ENCODE data around the gene TMEM132D. TPM values are rescaled to one million over a fixed set of nuclear protein-coding genes. Genes with fewer than 3 reads are reported as not detected.

TMEM132D gene
- total RNA-seq, 1 donor from 2014 or later = not detected

DNA sequence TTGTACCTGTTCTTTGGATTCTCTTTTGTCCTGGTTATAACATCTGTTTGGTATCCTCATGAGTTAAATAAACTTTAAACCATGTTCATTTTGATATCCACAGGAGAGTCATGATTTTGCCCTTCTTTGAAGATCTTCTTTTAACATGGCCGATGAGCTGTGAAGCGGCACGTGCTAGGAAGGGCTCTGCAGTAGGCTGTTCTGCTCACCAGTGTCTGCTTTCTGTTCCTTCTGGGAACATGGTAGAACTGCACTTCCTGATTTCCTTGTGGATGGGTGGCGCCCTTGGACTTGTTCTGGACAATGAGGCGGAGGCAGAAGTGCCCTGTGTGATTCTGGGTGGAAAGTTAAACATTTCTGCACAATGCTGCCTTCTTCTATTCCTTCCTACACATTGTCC is 138.1 kb downstream of the TMEM132D start:
- Histone ChIP-seq H3K4me1 (no peaks in the 10 kb centered on the region), H3K27ac (no peak overlapping the region), H3K36me3 (no peaks in the 10 kb centered on the region), H3K4me3 (no peak overlapping the region), H3K9me3 (no peaks in the 10 kb centered on the region), H3K27me3 (no peaks in the 10 kb centered on the region)
- TF ChIP-seq POLR2AphosphoS5 (IDR thresholded peaks at IDR 0.05; ENCODE audit: insufficient read depth in 1 of 2, low read depth in 1 of 2) (no peak), POLR2A (IDR thresholded peaks at IDR 0.05) (no peak)
- TF ChIP-seq, protein P1, sequence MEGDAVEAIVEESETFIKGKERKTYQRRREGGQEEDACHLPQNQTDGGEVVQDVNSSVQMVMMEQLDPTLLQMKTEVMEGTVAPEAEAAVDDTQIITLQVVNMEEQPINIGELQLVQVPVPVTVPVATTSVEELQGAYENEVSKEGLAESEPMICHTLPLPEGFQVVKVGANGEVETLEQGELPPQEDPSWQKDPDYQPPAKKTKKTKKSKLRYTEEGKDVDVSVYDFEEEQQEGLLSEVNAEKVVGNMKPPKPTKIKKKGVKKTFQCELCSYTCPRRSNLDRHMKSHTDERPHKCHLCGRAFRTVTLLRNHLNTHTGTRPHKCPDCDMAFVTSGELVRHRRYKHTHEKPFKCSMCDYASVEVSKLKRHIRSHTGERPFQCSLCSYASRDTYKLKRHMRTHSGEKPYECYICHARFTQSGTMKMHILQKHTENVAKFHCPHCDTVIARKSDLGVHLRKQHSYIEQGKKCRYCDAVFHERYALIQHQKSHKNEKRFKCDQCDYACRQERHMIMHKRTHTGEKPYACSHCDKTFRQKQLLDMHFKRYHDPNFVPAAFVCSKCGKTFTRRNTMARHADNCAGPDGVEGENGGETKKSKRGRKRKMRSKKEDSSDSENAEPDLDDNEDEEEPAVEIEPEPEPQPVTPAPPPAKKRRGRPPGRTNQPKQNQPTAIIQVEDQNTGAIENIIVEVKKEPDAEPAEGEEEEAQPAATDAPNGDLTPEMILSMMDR (IDR thresholded peaks at IDR 0.05) = no peak
- intact Hi-C loops (cut with DNase I) = no loop called here
- DNase-seq (ENCODE audit: extremely low spot score in 2 of 2) = no peak

DNA sequence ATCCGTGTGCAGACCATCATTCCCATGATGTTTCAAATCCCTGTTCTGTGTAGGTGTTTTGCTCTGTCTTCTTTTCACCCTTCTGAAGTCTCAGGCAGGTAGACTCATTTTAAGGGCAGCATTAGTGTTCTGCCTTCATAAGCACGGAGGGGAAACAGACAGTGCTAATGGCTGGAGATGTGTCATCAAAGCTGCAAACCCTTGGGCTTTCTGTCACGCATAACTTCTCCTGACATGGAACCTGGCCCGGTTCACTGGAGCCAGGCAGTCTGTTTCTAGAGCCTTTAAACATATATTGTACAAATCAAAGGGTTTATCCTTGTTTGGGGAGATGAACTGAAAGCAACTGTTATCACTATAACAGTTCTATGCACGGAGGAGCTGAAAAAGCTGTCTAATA is 141.4 kb downstream of the TMEM132D start:
- no peak for DNase-seq (ENCODE audit: extremely low spot score in 2 of 2)
- Histone ChIP-seq H3K27me3 (no peaks in the 10 kb centered on the region), H3K9me3 (no peaks in the 10 kb centered on the region), H3K4me1 (no peaks in the 10 kb centered on the region), H3K36me3 (no peaks in the 10 kb centered on the region), H3K27ac (no peak overlapping the region), H3K4me3 (no peak overlapping the region)
- TF ChIP-seq POLR2AphosphoS5 (IDR thresholded peaks at IDR 0.05; ENCODE audit: insufficient read depth in 1 of 2, low read depth in 1 of 2) (no peak), POLR2A (IDR thresholded peaks at IDR 0.05) (no peak)
- TF ChIP-seq, protein P1 (IDR thresholded peaks at IDR 0.05) = no peak
- intact Hi-C loops (cut with DNase I) = no loop called here

DNA sequence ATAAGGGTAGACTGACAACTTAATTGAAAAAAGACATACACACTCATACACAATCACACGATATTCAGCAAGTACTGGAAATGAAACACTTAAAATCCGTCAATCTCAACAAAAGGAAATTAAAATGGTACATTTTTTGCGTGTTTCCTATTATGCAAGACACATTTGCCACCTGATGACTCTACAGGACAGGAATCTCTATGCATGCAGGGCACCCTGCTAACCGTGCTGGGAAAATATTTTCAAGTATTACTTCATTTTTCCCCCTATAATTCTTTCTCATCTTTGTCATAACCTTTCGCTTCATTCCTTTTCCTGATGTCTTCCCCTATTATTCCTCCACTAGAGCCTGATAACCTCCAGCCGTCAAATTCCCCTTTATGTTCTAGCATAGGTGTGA is 150.2 kb downstream of the TMEM132D start:
- Histone ChIP-seq H3K36me3 (no peaks in the 10 kb centered on the region), H3K9me3 (no peaks in the 10 kb centered on the region), H3K27ac (no peak overlapping the region), H3K4me1 (no peaks in the 10 kb centered on the region), H3K27me3 (no peaks in the 10 kb centered on the region), H3K4me3 (no peak overlapping the region)
- no peak for TF ChIP-seq POLR2A (IDR thresholded peaks at IDR 0.05)
- TF ChIP-seq, protein P1 (IDR thresholded peaks at IDR 0.05) = no peak
- no peak for TF ChIP-seq POLR2AphosphoS5 (IDR thresholded peaks at IDR 0.05; ENCODE audit: insufficient read depth in 1 of 2, low read depth in 1 of 2)
- intact Hi-C loops (cut with DNase I) = no loop called here
- DNase-seq (ENCODE audit: extremely low spot score in 2 of 2) = no peak

DNA sequence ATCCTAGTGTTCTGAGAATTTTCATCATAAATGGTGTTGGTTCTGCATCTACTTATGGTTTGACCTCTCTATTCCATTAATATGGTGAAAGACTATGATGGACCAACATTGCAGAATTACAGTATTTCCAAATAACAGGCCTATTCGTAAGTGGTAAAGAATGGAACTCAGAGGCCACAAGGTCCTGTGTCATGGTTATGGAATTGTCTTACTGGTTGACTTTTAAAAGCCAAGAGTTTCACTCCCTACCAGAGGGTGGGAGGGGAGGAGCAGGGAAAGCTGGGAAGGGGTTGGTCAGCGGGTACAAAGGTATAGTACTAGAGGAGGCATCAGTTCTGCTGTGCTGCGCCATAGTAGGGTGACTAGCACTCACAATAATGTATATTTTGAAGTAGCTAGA is 153.4 kb downstream of the TMEM132D start:
- no peaks in the 10 kb centered on the region for H3K36me3 ChIP-seq
- H3K4me3 ChIP-seq = no peak overlapping the region
- intact Hi-C loops (cut with DNase I) = no loop called here
- H3K9me3 ChIP-seq = no peaks in the 10 kb centered on the region
- H3K27me3 ChIP-seq = no peaks in the 10 kb centered on the region
- no peaks in the 10 kb centered on the region for H3K4me1 ChIP-seq
- TF ChIP-seq POLR2A (IDR thresholded peaks at IDR 0.05) (no peak), POLR2AphosphoS5 (IDR thresholded peaks at IDR 0.05; ENCODE audit: insufficient read depth in 1 of 2, low read depth in 1 of 2) (no peak)
- TF ChIP-seq, protein P1 (IDR thresholded peaks at IDR 0.05) = no peak
- no peak for DNase-seq (ENCODE audit: extremely low spot score in 2 of 2)
- no peak overlapping the region for H3K27ac ChIP-seq

DNA sequence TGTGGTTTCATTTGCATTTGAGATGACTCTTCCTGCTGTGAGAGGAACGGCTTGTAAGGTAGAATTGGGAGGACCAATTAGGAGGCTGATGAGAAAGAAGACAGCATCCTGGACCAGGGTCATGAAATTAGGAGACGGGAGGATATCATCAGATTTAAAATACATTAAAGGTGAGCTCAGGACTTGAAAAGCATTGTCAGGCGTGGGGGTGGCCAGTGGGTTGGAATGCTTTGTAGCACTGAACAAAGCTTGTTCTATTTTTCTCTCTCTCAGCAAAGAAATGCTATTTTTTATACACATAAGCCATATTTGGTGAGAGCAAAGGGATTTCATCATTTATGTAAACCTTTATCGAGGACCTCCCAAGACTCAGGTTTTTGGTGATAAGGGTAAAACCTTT is 157.5 kb downstream of the TMEM132D start:
- intact Hi-C loops (cut with DNase I) = no loop called here
- no peaks in the 10 kb centered on the region for H3K9me3 ChIP-seq
- H3K4me3 ChIP-seq = no peak overlapping the region
- H3K27me3 ChIP-seq = no peaks in the 10 kb centered on the region
- H3K36me3 ChIP-seq = no peaks in the 10 kb centered on the region
- no peaks in the 10 kb centered on the region for H3K4me1 ChIP-seq
- no peak for TF ChIP-seq POLR2A (IDR thresholded peaks at IDR 0.05)
- TF ChIP-seq, protein P1 (IDR thresholded peaks at IDR 0.05) = no peak
- no peak for TF ChIP-seq POLR2AphosphoS5 (IDR thresholded peaks at IDR 0.05; ENCODE audit: insufficient read depth in 1 of 2, low read depth in 1 of 2)
- no peak overlapping the region for H3K27ac ChIP-seq
- no peak for DNase-seq (ENCODE audit: extremely low spot score in 2 of 2)

Data from vagina (tissue), 2 donors.